ENCODE measurements around the gene ARID1B. TPM values are rescaled to one million over a fixed set of nuclear protein-coding genes. Genes with fewer than 3 reads are reported as not detected.

The ARID1B gene
- total and polyA plus RNA-seq, 9 of the 15 experiments (the other 6 are each of a cell fraction or from before 2014, with no cell fraction given) = 12.5 to 50.5 (median 25.8) TPM

DNA sequence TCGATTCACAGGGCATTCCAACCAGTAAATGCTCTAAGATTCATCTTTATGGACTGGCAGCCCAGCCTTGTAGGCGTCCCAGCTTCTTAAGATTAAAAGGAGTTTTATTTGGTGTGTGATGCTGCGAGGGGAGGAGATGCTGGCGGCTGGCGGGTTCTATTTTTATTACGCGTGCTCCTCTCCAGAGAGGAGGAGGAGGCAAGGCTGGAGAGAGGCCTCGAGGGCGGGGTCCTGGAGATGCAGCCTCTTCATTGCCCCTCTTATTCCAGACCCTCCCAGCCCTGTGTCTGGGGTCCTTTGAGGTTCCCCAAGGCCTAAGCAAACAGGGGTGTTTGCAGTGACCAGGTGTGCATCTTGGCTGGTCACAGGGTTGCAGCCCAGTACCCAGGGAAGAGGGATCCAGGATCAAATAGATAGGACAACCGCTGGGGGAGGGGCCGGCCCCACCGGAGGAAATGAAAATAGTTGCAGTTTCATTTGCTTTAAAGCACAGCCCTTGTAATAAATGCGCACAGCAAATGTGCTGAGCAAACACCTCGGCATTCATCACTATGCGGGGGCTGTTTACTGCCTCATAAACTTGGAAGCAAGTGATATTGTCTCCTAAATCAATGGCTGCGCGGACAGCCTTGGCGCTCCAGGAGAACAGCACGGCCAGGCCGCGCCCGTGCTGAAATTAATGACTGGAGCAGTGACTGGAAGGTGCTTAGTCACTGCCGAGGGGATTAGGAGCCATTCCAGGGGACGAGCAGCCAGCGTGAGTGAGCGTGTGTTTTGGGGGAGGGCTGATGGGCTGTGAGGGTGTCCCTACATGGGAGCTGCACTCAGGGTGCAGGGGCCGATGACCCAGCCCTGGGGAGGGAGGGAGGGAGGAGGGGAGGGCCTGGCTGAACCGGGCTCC is 463.1 kb downstream of the ARID1B start (continued):
- TF ChIP-seq, protein P1, sequence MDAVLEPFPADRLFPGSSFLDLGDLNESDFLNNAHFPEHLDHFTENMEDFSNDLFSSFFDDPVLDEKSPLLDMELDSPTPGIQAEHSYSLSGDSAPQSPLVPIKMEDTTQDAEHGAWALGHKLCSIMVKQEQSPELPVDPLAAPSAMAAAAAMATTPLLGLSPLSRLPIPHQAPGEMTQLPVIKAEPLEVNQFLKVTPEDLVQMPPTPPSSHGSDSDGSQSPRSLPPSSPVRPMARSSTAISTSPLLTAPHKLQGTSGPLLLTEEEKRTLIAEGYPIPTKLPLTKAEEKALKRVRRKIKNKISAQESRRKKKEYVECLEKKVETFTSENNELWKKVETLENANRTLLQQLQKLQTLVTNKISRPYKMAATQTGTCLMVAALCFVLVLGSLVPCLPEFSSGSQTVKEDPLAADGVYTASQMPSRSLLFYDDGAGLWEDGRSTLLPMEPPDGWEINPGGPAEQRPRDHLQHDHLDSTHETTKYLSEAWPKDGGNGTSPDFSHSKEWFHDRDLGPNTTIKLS (IDR thresholded peaks at IDR 0.05; ENCODE audit: borderline replicate concordance, low read depth) = no peak
- TF ChIP-seq RBM15 (IDR thresholded peaks at IDR 0.05; ENCODE audit: insufficient read depth, low read length) (no peak), MYBL2 (IDR thresholded peaks at IDR 0.05; ENCODE audit: low read depth) (no peak), MYBL2 (CRISPR knock-in tag; IDR thresholded peaks at IDR 0.05; ENCODE audit: borderline replicate concordance) (no peak), TEAD1 (CRISPR knock-in tag; IDR thresholded peaks at IDR 0.05) (peak in 1 of 2 experiments; percentile 76; a peak in 1 of 4 replicates), HDAC3 (IDR thresholded peaks at IDR 0.05; ENCODE audit: borderline replicate concordance, partially characterized antibody) (no peak), KAT8 (IDR thresholded peaks at IDR 0.05; ENCODE audit: low read depth) (no peak), JUND (IDR thresholded peaks at IDR 0.05; ENCODE audit: borderline replicate concordance, low read depth, low read length) (peak; percentile 77), JUND (tag; IDR thresholded peaks at IDR 0.05; ENCODE audit: borderline replicate concordance, low read depth, low read length) (peak; percentile 48; the same call in 1 of the 3 replicates), ELF1 (tag; IDR thresholded peaks at IDR 0.05) (no peak), TFAM (CRISPR knock-in tag; conservative IDR thresholded peaks at IDR 0.05) (no peak), ILK (tag; IDR thresholded peaks at IDR 0.05; ENCODE audit: borderline replicate concordance, low read depth) (no peak), PRMT5 (CRISPR knock-in tag; IDR thresholded peaks at IDR 0.05) (no peak), POLR3G (IDR thresholded peaks at IDR 0.05; ENCODE audit: extremely low read depth, insufficient read length, insufficient replicate concordance) (no peak), BHLHE40 (IDR thresholded peaks at IDR 0.05; ENCODE audit: low read length) (peak; percentile 86), ZNF347 (CRISPR knock-in tag; IDR thresholded peaks at IDR 0.05; ENCODE audit: low read depth) (no peak), ZNF133 (CRISPR knock-in tag; IDR thresholded peaks at IDR 0.05) (no peak)
- TF ChIP-seq, protein P2, sequence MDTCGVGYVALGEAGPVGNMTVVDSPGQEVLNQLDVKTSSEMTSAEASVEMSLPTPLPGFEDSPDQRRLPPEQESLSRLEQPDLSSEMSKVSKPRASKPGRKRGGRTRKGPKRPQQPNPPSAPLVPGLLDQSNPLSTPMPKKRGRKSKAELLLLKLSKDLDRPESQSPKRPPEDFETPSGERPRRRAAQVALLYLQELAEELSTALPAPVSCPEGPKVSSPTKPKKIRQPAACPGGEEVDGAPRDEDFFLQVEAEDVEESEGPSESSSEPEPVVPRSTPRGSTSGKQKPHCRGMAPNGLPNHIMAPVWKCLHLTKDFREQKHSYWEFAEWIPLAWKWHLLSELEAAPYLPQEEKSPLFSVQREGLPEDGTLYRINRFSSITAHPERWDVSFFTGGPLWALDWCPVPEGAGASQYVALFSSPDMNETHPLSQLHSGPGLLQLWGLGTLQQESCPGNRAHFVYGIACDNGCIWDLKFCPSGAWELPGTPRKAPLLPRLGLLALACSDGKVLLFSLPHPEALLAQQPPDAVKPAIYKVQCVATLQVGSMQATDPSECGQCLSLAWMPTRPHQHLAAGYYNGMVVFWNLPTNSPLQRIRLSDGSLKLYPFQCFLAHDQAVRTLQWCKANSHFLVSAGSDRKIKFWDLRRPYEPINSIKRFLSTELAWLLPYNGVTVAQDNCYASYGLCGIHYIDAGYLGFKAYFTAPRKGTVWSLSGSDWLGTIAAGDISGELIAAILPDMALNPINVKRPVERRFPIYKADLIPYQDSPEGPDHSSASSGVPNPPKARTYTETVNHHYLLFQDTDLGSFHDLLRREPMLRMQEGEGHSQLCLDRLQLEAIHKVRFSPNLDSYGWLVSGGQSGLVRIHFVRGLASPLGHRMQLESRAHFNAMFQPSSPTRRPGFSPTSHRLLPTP (IDR thresholded peaks at IDR 0.05; ENCODE audit: borderline replicate concordance, extremely low read depth, insufficient read length) = no peak
- TF ChIP-seq, protein P3, sequence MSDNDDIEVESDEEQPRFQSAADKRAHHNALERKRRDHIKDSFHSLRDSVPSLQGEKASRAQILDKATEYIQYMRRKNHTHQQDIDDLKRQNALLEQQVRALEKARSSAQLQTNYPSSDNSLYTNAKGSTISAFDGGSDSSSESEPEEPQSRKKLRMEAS (CRISPR knock-in tag; IDR thresholded peaks at IDR 0.05) = no peak
- TF ChIP-seq, protein P4, sequence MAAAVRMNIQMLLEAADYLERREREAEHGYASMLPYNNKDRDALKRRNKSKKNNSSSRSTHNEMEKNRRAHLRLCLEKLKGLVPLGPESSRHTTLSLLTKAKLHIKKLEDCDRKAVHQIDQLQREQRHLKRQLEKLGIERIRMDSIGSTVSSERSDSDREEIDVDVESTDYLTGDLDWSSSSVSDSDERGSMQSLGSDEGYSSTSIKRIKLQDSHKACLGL (CRISPR knock-in tag; IDR thresholded peaks at IDR 0.05; ENCODE audit: borderline replicate concordance, poor library complexity, severe bottlenecking) = no peak
- TF ChIP-seq, protein P5, sequence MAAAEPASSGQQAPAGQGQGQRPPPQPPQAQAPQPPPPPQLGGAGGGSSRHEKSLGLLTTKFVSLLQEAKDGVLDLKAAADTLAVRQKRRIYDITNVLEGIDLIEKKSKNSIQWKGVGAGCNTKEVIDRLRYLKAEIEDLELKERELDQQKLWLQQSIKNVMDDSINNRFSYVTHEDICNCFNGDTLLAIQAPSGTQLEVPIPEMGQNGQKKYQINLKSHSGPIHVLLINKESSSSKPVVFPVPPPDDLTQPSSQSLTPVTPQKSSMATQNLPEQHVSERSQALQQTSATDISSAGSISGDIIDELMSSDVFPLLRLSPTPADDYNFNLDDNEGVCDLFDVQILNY (CRISPR knock-in tag; IDR thresholded peaks at IDR 0.05) = no peak
